Lower leg skin (tissue), 3 donors: ENCODE measurements around the gene ASAP2.

ENCODE experiments used
- POLR2A ChIP-seq, 2 donors: fragments of 450-650 bp; IDR thresholded peaks; one replicate each; pipeline ENCODE4 v1.6.1; 2016 to 2017; ENCODE audit warnings: antibody characterized with exemption in 2 of 2, mild to moderate bottlenecking in 1 of 2, moderate library complexity in 1 of 2
- TF ChIP-seq, protein P1 (sequence below), 3 donors: fragments of 450-650 bp; IDR thresholded peaks; one replicate each; pipeline ENCODE4 v1.5.1; 2016; ENCODE audit warnings: antibody characterized with exemption in 3 of 3, mild to moderate bottlenecking in 3 of 3, moderate library complexity in 2 of 3

DNA sequence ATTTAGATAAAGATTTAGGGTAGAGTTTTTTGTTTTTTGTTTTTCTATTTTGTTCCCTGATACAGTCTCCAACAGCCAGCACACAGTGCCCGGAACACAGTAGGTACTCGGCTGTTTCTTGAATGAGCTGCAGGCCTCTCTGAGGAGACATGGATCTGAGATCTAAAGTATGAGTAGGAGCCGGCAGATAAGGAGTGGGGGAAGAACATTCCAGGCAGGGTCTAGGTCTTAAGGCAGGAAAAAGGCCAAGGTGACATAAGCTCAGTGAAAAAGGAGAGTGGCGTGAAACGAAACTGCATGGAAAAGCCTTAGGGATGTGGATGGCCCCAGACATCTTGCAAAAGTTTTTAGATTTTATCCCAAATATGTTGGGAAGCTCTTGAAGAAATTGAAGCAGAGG is 122.3 kb downstream of the ASAP2 start:
- TF ChIP-seq, protein P1, sequence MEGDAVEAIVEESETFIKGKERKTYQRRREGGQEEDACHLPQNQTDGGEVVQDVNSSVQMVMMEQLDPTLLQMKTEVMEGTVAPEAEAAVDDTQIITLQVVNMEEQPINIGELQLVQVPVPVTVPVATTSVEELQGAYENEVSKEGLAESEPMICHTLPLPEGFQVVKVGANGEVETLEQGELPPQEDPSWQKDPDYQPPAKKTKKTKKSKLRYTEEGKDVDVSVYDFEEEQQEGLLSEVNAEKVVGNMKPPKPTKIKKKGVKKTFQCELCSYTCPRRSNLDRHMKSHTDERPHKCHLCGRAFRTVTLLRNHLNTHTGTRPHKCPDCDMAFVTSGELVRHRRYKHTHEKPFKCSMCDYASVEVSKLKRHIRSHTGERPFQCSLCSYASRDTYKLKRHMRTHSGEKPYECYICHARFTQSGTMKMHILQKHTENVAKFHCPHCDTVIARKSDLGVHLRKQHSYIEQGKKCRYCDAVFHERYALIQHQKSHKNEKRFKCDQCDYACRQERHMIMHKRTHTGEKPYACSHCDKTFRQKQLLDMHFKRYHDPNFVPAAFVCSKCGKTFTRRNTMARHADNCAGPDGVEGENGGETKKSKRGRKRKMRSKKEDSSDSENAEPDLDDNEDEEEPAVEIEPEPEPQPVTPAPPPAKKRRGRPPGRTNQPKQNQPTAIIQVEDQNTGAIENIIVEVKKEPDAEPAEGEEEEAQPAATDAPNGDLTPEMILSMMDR (IDR thresholded peaks at IDR 0.05) = no peak
- TF ChIP-seq POLR2A (IDR thresholded peaks at IDR 0.05) = no peak
